Suppressor macrophage treated with lipopolysaccharide for 1 hour (primary cell): Measurements from ENCODE around the gene MFSD6.
"Not testable (repeated sequence)": the region's sequence is repeated elsewhere in the genome, so short reads cannot be mapped to it uniquely, and the experiment has no call there.

Source experiments
- DNase-seq, 3 donors: peaks; one replicate each; pipeline ENCODE4 v3.0.0-alpha.2; 2020 to 2022

The MFSD6 gene

DNA sequence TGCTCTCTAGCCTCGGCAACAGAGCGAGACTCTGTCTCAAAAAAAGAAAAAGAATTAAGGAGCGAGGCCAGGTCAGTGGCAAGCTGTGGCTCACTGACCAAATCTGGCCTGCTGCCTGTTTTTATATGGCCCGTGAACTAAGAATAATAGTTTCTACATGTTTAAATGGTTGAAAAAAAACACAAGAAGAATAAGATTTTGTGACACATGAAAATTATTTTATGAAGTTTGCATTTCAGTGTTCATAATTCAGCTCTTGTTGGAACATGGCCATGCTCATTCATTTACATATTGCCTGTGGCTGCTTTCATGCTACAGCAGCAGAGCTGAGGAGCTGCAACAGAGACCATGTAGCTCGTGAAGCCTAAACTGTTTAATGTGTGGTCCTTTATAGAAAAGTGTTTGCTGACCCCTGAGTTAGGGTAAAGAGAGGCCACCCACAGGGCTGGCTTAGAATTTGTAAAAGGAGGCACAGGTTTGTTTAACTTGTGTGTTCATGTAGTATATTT is 59.5 kb downstream of the MFSD6 start:
- DNase-seq = no peak

DNA sequence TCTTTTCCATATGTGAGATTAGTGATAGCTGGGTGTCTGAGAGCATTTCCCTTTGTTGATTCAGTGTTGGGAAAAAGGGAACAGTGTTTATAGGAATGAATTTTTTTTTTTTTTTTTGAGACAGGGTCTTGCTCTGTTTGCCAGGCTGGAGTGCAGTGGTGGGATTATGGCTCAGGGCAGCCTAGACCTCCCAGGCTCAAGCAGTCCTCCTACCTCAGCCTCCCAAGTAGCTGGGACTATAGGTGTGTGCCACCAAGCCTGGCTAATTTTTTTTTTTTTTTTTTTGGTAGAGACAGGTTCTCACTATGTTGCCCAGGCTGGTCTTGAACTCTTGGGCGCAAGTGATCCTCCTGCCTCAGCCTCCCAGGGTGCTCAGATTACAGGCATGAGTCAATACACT is 60.2 kb downstream of the MFSD6 start:
- not testable (repeated sequence) for DNase-seq

DNA sequence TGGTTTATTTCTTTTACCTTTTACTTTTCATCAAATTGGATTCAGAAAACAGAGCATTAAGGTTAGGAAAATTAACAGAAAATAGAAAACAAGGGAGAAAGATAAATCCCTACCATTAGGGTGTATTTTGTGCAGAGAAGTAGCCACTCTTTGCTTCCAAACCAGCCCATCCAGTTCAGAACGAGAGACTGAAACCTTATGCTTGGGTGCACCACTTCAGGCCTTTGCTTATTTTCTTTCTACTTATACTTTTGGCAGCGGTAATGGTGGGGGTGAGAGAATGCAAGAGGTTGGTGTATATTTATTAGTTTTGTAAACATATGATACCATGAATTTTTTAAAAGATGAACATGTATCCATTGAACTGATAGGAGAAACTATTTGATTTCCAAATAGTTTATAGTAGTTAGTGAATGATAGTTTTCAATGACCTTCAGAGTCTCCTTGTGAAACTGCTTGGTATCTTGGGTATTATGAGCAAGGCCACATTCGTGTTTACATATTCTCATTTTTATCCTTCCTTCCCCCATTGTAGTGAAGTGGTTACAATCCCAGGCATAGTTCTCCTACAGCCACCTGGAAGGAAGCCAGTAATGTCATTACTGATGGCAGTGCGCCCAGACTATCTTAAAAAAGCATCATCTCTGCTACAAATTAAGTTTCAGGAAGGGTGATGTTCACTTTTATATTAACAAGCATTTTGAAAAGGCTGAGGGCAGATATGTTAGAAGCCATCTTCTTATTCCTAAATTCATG is 60.8 kb downstream of the MFSD6 start:
- peak; percentile 6 to 27 (median 7) for DNase-seq

- peak in 2 of 3 donors; percentile 5 to 7 for DNase-seq
These were observed 61.6 kb downstream of the MFSD6 start for GRCh38 chr2:190469771-190470170.

GRCh38 chr2:190470256-190470826 is 62.2 kb downstream of the MFSD6 start:
- DNase-seq = no peak

- DNase-seq = no peak
These were observed 69.7 kb downstream of the MFSD6 start for GRCh38 chr2:190477661-190478454.

DNA sequence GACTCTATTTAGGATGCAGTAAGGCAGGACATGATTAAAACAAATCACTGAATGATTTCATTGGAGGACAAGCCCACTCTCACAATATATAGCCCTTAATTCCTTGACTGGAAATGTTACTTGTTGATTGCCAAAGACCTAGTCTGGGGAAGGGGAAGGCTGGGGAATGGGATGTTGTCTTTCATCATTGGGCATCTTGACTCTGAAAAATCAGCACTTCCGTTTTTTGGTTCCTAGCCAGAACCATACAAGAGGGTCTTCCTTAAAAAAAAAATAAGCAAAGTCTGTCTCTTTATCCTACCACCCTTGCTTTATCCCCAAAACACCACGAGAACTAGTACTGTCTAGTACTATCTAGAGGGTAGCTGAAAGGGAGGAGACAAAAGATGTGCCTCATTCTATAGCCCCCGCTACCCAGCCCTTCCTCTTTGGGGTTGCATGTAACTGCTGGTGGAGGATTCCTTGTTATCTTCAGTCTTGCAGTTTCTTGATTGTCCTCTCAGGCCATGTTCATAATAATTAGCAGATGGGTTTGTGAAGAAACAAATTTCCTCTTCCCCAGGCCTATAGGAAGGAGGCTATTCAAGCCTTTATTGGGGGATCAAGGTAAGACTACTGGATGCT is 70.5 kb downstream of the MFSD6 start:
- no peak for DNase-seq

- no peak for DNase-seq
These were observed 73.2 kb downstream of the MFSD6 start for GRCh38 chr2:190481339-190481738.

DNA sequence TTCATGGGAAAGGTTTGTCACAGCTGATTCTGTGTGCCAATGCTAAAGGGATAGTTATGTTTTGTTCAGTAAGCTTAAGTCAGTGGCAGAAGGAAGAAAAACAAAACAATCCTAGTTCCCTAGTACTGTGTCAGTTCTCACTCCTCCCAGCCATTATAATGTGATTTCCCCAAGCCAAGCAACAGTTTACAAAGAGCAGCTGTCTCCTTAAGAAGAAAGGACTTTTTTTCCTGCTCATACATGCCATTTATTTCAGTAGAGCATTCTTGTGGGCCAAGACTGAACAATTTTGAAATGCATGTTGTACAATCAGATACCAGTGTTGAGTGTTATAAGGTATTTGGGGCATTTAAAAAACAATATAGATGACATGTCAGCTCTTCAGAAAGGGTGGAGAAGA is 74.3 kb downstream of the MFSD6 start:
- no peak for DNase-seq

DNA sequence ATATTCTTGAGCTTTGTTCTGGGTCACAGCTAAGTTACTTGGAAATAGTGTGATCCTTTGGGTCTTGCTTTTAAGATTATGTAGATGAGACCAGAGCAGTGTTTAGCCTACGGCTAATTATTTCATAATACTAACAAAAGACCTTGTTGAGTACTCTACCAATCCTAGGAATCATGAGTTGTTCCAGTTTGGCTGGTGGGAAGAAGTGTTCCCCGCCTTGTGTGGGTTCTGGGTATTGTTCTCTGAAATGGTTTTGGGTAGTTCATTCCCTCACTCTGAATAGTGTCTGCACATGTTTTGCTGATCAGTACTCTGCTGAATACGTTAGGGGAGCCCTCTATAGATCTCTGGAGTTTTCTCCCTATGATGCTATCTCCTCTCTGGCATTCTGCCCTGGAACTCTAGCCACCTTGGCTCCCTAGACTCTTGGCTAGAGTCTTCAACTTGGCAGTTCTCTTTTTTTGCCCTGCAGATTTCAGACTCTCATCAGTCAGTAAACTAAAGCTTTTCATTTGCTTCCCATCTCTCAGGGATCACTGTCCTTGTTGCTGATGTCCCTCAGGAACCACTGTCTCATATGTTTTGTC is 78.0 kb downstream of the MFSD6 start:
- no peak for DNase-seq

GRCh38 chr2:190488516-190489233 is 80.5 kb downstream of the MFSD6 start:
- DNase-seq = no peak

GRCh38 chr2:190489475-190489874 is 81.3 kb downstream of the MFSD6 start:
- DNase-seq = no peak

DNA sequence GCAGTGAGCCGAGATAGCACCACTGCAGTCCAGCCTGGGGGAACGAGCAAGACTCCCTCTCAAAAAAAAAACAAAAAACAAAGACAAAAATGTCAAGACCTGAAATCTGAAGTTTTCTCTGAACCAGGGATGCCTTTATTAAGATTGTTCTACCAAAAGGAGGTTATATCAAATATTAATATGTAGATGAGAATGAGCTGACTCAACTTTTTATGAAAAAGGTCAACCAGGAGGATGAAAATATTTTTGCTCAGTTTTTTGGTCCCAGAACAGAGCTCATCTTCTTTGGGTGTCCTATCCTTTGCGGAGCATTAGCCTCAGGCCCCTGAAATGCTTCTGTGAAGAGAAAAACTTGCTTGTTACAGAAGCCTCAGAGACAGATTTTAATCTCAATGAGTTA is 82.3 kb downstream of the MFSD6 start:
- DNase-seq = no peak

- no peak for DNase-seq
These were observed 84.9 kb downstream of the MFSD6 start for GRCh38 chr2:190493095-190493494.

GRCh38 chr2:190494600-190495227 is 86.6 kb downstream of the MFSD6 start:
- DNase-seq = not testable (repeated sequence)

DNA sequence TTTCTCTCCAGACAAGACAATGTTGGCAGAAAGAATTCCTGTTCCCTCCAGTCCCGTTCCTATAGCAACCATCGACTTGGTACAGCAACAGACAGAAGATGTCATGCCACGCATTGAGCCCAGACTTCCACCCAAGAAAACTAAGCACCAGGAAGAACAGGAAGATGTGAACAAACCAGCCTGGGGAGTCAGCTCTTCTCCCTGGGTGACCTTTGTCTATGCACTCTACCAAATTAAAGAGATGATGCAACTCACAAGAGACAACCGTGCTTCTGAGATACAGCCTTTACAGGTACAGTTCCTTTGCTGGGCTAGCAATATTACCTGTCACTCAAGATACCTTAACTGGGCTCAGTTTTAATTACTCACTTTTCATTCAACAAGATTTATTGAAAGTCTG is 89.3 kb downstream of the MFSD6 start:
- no peak for DNase-seq

- no peak for DNase-seq
These were observed 91.1 kb downstream of the MFSD6 start for GRCh38 chr2:190499273-190499672.

- no peak for DNase-seq
These were observed 91.9 kb downstream of the MFSD6 start for GRCh38 chr2:190500054-190500502.

GRCh38 chr2:190501231-190501630 is 93.1 kb downstream of the MFSD6 start:
- no peak for DNase-seq

GRCh38 chr2:190501702-190502407 is 93.7 kb downstream of the MFSD6 start:
- no peak for DNase-seq

- no peak for DNase-seq
These were observed 94.9 kb downstream of the MFSD6 start for GRCh38 chr2:190503088-190503487.
